Left colon (tissue), 2 donors: ENCODE measurements around the gene CAMSAP1. TPM values are rescaled to one million over a fixed set of nuclear protein-coding genes. Genes with fewer than 3 reads are reported as not detected.

ENCODE experiments used
- ATAC-seq: fragments of 200-7000 bp; cut with Tn5 transposase; one replicate; pipeline ENCODE4 v1.9.1; 2020; ENCODE audit warnings: mild to moderate bottlenecking, moderate library complexity
- DNase-seq, 2 donors: peaks; one replicate each; pipeline ENCODE4 v3.0.0-alpha.2; 2020
- intact Hi-C, 2 donors: fragments of 100-400 bp; cut with DNase I in 1 of 2; cut with micrococcal nuclease in 1 of 2; formaldehyde crosslinking; loops; one replicate each; pipeline versions ENCODE4 v1.11.2 to v1.14.0; 2022; cut with DNase I, micrococcal nuclease
- total RNA-seq, 2 donors: library from RNA; stranded (reverse); fragmentation: NEBNext Ultra II Directional; extraction: Animal tissue kit (Norgen Biotek cat#: 25700); gene quantifications; one replicate each; pipeline ENCODE4 v1.2.1, GENCODE V29; 2021
- donor health status: DM: no; HTN: no; CAD: no.
- donor health status: DM: yes; HTN: yes; CAD: no.

CAMSAP1 gene
- total RNA-seq, 2 donors from 2014 or later: 13.4 to 17.6 TPM

DNA sequence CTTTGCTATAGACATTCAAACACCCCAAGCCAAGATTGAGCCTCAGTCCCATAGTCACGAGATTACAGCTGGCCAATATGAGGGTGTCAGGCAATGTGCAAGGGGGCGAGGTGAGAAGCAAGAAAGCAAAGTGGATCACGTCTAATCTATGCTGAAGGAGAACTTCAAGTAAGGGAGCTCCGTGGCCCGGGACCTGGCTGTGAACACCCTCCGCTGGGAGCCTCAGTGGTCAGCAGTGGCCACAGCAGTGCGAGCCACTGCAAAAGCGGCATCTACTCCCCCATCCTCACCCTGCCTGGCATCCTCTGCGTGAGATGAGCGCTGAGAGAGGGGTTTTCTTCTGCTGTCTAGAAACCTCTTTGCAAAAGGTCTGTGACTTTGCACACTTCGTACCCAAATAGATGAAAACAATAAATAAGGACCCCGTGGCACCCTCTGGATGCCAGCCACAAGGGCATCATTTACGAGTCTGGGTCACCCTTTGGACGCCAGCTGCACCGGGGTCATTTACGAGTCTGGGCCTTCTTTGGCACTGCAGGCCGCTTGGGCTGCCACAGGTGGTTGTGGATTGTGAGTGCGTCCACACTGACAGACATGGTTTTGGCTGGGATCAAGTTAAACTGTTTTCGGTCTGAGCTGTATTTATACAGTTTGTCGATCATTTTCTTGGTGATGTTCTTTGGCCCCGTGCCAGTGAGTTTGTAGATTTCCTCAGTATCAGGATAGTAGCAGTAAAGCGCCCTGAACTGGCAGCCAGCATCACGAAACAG, 96.4 kb downstream of the CAMSAP1 start:
- ATAC-seq: no peak
- no peak for DNase-seq
- intact Hi-C loops: no loop called here

DNA sequence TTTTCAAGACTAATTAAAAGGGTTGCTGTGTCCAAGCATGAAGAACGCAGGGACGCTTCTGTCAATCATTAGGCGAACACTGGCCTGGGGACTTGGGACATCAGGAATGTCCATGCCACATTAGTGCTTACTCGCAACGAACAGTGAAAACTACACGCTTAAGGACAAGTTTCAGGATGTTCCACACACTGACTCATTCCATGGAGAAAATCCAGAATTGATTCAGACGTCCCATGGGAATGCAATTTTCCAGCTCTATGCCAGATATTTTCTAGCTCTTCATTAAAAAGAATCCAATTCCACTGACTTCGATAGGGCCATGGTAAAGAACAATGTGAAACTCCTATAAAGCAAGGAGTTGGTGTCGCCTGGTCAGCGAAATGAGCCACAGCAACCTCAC, 98.2 kb downstream of the CAMSAP1 start:
- intact Hi-C loops: no loop called here
- ATAC-seq: no peak

DNA sequence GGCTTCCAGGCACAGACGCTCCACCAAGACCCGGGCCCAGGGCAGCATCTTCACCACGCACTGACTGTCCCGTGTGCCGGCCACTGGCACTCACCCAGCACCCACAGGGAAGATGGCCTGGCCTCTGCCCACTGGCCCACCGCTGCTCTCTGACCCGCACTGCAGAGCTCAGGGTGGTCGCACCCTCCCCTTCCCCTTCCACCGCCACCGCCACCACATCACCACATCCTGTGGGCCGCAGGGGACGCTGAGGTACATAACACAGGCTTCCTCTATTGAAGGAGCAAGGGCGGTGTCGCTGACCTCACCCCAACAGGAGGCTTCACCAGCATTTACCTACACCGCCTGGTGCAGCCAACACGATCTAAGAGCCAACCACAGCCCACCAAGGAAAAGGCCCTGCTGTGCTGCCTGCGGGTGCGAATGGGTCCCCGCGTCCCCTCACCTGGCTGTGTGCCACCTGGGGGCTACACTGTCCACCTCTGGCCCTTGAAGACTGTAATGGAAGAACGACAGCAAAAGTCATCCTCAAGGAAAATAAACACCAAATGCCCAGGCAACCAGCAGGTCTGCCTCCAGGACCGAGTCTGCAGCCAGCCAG, 101.8 kb downstream of the CAMSAP1 start:
- DNase-seq (no peak), ATAC-seq (no peak)
- intact Hi-C loops: no loop called here

More for the DNA sequence above, 98.2 kb downstream of the CAMSAP1 start:
- DNase-seq: no peak

DNA sequence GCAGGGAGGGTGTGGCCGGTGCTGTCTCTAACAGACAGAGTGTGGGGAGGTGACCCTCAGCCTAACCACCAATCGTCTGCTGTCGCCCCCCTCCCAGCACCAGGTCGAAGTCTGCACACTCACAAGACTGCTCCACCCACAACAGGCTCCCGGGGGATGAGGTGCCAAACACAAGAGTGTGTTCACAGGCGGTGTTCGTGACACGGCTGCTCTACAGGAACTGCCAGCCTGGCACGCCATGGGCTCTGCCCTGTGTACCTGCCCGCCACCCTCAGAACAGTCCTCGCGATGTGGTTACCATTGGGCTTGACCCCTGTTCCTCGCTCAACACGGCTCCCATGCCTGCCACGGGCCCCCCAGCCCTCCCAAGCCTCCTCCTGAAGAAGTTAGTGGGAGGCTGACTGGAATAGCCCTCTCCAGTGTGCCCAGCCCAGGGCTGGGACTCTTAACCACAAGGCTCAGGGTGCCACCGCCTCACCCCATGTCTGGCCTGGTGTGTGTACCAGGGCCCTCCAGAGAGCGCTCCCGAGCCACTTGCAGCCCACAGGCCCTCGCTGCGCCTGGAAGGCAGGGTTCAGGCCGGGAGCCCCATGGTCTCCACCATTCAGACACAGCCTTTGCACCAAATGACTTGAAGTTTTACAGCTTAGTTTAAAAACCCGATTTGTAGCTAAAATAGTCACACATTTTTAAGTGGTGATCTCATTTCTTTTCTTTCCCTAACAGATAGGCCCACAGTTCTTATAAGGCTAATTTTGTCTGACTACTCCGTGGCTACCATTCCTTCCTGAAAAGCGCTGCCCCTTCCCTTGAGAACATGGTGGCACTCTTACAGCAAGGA, 102.5 kb downstream of the CAMSAP1 start:
- ATAC-seq: peak; percentile 24
- intact Hi-C loops: no loop called here
- DNase-seq: no peak

DNA sequence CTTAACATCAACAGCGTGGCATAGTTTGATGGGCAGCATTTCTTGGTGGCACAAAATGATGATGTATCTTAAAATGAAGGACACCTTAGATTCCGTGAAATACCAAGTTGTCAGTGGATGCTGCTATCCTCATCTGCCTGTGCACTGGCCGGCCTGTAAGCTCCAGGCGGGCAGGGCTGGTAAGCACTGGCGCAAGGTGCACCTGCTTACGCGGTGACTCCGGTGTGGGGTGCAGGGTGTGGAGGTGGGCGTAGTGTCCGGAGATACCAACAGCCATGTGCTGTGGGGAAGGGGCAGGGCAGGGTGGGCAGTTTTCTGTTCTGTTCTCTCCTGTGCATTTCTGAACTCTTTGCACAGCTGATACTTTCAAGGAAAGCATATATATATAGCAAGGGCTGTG, 103.9 kb downstream of the CAMSAP1 start:
- intact Hi-C loops: no loop called here
- ATAC-seq (no peak), DNase-seq (no peak)

DNA sequence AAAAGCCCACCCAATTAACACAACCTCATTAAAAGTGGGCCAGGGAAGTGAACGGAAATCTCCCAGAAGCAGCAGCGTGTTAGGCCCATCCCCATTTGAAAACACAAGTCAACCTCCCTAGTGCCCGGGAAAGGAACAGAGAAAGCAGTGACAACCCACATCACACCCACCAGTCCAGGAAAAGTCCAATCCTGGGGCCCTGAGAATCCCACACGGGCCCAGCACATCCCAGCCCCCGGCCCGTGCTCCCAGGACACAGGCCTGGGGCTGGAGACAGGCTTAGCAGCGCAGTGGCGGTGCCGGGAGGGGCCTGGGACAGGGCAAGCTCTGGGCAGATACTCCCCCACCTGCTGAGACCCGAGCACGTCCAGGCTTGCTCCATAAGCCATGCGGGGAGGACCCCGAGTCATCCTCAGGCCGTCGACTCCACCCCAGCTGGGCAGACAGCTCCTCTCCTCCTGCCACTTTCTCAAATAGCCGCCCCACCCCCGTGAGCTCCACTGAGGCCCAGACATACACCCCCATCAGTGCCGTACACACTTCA, 104.4 kb downstream of the CAMSAP1 start:
- ATAC-seq (no peak), DNase-seq (no peak)
- intact Hi-C loops: no loop called here

DNA sequence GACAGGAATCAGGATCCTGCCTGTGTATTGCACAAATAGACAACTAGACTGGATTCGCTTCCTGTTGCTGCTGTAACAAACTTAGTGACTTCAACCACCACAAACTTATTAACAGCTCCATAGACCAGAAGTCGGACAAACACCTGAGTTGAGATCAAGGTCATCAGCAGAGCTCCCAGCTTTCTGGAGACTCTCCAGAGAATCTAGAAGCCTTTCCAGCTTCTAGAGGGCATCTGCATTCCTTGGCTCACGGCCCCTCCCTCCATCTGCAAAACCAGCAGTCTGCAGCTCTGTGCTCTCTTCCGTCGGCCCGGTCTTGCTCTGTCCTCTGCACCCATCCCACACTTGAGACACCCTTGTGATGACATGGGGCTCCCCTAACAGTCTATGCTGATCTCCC, 106.3 kb downstream of the CAMSAP1 start:
- no peak for ATAC-seq
- no peak for DNase-seq
- intact Hi-C loops: no loop called here

DNA sequence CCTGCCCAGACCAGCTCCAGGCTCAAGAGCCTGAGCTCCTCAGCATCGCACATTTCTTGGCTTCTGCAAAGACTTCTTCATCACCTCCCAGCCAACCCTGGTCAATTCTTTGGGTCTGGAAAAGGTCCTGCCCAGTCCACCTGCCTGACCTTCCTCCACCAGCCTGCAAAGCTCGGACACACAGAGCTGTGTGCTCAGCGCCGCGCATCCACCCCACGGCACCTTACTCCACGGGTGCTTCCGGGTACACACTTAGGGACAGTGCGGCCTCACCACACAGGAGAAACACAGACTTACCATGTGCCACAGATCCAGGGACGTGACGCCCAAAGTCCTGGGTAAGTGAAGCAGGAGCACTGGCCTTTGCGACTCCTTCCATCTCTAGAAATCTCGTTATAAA, 108.1 kb downstream of the CAMSAP1 start:
- ATAC-seq: no peak
- no peak for DNase-seq
- intact Hi-C loops: no loop called here

DNA sequence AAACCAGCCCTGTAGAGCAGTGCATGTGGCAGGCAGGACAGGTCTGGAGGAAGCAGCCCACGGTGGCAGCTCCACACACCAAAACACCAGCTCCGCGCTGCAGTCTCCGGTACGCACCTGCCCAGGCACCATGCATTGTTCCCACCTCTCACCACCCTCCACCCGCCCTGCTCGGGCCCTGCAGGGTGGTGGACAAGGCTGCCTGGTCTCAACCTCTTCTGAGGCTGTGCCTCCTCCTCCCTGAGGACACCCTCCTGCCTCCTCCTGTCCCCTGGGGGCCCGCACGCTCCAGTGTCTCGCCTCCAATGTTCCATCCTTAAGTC, 109.1 kb downstream of the CAMSAP1 start:
- no peak for DNase-seq
- ATAC-seq: no peak
- intact Hi-C loops: no loop called here

DNA sequence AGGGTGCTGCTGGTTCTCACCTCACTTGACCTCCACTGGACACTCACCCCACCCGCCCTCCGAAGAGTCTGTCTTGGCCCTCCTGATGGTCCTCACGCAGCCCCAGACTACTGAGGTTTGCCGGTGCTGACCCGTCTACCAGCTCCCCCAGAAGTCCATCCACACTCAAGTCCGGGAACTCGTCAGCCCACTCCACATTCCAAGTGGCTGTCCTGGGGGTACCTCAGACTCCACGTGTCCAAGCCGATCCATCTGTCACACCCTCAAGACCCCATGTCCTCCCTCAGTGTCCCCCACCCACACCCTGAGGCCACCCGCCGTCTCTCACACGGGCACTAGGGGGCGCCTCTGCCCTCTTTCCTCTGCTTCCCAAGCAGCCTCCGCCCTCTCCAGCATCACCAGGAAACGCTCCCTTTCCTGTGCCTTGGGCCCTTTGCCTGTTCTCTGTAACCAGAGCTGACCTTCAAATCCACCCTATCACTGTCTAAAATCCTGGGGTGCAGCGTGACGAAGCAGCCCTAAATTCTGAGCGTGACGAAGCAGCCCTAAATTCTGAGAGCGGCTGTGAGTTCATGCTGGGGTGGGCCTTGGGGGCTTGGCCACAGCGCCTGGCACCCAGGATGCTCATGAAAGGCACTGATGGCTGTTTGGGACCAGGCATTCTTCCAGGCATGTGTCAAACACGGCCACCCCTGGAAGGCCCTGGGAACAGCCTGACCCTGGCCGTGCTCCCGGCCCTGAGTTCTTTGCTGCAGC, 109.7 kb downstream of the CAMSAP1 start:
- DNase-seq (peak in 1 of 2 donors; percentile 41), ATAC-seq (peak; percentile 50)
- intact Hi-C loops: no loop called here

DNA sequence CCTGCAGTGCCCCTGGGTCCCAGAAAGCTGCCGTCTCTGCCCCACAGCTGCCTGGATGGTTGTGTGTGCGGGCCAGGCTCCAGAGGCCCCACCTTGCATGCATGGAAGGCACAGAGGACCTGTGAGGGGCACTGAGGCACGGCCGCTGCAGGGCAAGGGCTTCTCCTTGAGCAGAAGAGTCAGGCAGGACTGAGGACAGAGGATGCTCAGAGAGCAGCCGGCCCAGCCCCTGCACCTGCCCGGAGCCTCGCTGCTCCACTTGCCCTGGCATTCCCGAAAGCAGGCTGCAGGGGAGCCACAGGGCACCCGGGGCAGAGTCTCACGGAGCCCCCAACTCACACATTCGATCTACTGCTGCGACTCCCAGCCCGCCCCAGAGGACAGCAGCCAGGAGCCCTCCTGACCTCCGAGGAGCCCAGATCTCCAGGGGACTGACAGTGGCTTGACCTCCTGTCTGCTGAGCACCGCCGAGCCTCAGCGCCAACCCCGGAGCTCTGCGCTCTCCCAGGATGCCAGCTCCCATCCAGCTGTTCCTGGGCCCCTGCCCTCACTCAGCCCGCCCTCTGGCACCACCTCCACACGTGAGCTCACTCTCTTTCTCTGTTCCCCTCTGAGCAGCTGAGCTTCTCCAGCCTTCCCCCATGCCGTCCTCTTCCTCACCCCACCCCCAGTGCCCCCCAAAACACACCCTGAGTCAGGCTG, 110.4 kb downstream of the CAMSAP1 start:
- no peak for DNase-seq
- no peak for ATAC-seq
- intact Hi-C loops: no loop called here

DNA sequence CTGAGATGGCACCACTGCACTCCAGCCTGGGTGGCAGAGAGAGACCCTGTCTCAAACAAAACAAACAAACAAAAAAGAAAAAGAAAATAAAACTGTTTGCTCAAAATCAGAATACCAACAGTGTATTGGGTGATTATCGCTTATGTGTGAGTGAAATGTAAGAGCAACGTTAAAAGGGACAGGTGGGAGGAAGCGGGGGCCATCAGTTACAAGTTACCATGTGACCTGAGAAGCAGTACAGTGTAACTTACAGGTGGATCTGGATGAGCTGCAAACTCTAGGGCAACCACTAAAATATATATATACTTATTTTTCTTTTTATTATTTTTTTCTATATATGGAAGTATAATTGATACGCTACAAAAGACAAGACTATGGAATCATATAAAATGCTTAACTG, 112.0 kb downstream of the CAMSAP1 start:
- intact Hi-C loops: no loop called here
- ATAC-seq: no peak
- DNase-seq: no peak

DNA sequence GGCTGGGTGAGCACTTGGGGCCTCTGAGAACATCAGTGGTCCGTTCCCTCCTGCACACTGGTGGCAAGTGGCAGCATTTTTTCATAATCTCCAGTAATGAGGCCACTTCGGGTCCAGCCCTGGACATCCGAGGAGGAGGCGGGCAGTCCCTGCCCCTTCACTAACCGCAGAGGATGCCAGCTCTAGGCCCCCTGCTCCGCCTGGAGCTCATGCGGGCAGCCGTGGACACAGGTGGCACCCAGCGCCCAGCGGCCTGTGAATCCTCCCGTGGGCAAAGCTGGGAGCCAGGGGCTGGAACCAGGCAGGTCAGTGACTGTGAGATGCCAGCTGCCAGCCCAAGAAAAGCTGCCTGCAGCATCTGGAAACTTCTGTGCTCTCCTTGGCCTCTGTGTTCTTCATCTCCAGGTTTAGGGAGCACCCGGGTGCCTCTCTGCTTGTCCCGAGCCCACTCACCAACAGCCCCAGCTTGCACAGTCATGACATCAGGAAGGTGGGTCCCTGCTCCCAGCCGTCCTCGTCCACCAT, 112.9 kb downstream of the CAMSAP1 start:
- DNase-seq (no peak), ATAC-seq (no peak)
- intact Hi-C loops: no loop called here

DNA sequence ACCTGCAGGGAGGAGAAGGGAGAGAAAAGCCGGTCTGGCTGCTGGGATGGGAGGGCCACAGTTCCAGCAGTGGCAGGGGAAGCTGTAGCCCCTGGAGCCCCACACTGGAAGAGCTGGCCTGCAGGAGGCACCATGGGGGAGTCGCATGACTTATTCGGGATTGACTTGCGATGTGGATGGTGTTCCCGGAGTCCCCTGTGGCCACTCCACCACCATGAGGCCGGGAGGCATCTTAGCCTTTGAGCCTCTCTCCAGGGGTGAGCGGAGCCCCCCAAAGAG, 113.3 kb downstream of the CAMSAP1 start:
- no peak for DNase-seq
- intact Hi-C loops: no loop called here
- no peak for ATAC-seq

DNA sequence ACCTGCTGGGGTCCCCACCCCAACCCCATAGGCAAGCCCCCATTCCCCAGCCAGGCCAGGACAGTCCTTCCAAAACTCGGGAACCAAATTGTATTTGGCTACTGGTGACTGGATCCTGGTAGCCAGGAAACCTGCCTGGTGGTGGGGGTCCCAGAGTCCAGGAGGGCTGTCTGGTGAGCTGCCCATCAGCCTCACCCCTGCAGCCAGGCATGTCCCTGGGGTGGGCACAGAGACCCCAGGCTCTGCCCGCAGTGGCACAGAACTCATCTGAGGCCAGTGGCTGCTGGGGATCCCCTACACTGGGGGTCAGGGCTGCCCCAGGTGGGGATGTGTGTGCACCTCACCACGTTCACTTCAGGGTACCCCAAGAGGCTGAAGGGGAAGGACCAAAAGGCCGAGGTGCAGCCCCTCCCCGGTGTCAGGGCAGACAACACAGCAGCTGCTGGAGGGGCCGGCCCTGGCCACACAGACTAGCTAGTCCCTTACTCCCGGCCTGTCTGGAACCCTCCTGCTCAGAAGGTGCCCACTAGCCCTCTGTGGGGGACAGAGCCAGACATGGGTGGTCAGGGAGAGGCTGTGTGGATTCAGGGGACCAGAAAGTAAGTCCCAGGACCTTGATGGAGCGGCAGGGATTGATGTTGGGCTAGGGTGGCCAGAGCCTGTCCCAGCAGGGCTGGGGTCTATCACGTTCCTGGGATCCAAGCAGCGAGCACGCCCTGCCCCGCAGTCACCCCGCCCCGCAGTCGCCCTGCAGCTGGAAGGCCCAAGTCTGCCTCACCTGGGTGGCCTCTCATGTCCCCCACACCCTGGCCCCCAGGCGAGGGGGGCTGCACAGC, 113.9 kb downstream of the CAMSAP1 start:
- no peak for ATAC-seq
- intact Hi-C loops: no loop called here
- no peak for DNase-seq

DNA sequence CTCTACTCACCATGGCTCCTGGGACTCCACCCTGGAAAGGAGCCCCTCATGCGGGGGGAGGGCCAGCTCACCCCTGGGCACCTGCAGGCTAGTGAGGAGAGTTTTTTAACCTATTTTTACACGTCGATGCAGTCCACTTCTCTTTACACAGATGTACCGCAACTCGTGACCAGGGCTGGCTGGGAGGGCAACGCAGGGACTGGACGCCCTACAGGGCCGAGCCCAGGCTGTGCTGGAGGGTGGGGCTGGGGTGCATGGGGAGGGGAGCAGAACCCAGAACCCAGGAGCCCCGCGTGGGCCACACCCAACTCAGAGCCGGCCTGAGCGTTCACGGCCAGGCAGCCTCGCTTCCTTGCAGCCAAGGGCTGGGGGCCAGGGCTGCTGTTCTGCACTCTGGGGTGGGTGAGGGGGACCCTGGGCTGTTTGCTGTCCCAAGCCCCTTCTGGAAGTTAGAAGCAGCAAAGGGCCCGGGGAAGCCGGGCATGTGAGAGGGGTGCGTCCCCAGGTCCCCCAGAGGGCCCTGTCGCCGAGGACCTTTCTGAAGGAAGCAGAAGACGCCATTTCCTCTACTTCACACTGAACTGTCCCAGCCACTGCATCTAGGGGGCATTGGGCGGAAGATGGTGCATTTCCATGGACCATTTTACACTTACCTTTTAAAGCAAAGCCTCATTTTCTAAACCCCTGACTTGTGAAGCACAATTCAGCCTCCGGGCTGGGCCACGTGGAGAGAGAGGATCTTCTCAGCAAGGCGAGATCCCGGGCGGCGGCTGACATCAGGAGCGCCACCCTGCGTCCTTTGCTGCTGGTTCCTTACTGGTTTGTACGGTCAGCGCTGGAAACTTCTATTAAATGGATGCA, 114.8 kb downstream of the CAMSAP1 start:
- intact Hi-C loops: no loop called here
- DNase-seq (no peak), ATAC-seq (no peak)
